ENCODE measurements around the gene TPST2.
A peak's percentile ranks its signal among the peaks of the same experiment; 100 is the strongest.

Gene TPST2

GRCh38 chr22:26610072-26610958 is 20.4 kb upstream of the TPST2 start:
- DNase-seq = no peak

GRCh38 chr22:26609287-26609686 is 19.4 kb upstream of the TPST2 start:
- no peak for DNase-seq

- DNase-seq = no peak
Measured at GRCh38 chr22:26608129-26608528, 18.2 kb upstream of the TPST2 start.

- no peak for DNase-seq
Measured at GRCh38 chr22:26606611-26607010, 16.7 kb upstream of the TPST2 start.

DNA sequence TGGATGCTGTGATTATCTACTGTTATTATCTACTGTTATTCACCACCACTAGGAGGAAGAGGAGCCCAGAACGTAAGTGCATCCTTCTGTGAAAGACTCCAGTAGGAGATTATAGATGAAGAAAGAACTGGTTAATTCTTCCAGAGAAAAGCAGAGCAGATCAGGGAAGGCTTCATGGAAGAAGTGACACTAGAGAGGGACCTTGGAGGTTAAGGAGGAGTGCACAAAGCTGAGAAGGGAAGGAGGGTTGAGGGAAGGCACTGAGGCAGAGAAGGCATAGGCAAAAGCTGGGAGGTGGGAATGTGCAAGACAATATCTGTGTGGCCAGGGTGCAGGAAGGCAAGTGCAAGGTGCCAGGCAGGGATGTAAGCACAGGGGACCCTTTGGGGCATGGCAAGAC is 14.4 kb upstream of the TPST2 start:
- DNase-seq = no peak

GRCh38 chr22:26602127-26602526 is 12.2 kb upstream of the TPST2 start:
- no peak for DNase-seq

DNA sequence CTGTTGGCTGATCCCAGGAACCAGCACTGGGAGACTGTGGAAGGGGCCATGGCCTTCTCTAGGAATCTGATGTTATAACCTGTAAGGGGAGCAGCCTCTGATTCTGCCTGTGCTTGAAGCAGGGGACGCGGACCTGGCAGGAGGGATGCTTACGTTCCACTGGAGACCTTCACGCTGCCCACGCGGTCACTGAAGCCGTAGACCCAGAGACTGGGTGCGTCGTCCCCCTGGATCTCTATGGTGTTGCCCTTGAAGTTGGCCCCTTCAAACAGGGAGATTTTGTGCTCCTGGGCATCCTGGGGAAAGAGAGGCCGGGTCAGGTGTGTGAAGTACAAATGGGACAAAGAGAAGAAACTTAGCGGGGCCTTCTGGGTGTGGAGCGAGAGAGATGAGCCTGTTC is 11.8 kb upstream of the TPST2 start:
- no peak for DNase-seq

DNA sequence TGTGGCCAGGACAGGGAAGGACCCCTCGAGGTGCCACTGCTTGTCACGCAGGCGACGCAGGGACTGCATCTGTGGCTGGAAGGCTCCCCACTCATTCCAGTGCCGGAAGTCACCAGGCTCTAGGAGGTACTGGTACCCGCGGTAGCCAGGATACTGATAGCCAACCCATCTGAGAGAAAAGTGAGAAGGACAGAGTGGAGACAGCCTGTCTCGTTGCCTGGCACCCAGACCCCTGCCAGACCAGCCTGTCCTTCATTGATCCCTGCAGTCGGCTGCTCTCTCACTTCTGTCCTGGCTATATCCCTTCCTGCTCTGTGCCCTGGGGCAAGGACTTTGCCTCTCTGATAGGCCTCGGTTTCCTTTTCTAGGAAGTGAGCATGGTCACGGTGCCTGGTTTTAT is 9.6 kb upstream of the TPST2 start:
- DNase-seq = no peak

DNA sequence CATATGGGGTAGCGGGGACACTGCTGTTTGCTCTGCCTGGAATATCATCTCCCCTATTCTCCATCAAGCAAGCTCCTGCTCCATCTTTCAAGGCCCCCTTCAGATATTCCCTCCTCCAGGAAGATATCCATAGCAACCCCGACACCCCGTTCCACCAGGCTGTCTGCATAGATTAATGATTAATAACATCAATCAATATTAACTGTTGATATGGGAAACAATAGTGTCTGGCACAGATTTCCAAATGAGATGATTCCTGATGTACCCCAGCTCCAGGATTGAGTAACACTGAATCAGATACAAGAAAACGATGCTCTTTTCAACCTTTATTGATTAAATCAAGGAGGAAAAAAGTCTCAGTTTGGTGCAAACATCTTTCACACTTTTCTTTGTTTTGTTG is 7.5 kb upstream of the TPST2 start:
- no peak for DNase-seq

DNA sequence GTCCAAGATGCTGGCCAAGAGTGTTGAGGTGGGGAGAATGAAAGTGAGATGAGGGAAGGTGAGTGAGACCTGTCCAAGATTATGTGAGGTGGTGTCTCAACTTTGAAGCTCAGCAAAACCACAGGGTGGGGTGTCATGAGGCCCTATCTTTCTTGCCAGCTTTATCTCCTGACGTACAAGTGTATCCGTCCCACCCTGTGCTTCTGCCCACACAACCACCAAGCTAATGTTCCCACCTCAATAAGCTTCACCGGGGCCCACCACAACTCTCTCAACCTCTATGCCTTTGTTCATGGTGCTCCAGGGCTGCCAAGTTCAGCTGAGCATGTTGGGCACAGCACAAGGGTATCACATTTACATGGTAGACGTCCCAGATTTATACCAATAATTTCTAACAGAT is 7.1 kb upstream of the TPST2 start:
- DNase-seq = no peak

GRCh38 chr22:26593763-26594162 is 3.8 kb upstream of the TPST2 start:
- DNase-seq = no peak

- DNase-seq = no peak
Measured at GRCh38 chr22:26592421-26592891, 2.5 kb upstream of the TPST2 start.

- no peak for DNase-seq
Measured at GRCh38 chr22:26589367-26589844, 526 bp downstream of the TPST2 start.

- DNase-seq = no peak
Measured at GRCh38 chr22:26588729-26589366, 1.1 kb downstream of the TPST2 start.

DNA sequence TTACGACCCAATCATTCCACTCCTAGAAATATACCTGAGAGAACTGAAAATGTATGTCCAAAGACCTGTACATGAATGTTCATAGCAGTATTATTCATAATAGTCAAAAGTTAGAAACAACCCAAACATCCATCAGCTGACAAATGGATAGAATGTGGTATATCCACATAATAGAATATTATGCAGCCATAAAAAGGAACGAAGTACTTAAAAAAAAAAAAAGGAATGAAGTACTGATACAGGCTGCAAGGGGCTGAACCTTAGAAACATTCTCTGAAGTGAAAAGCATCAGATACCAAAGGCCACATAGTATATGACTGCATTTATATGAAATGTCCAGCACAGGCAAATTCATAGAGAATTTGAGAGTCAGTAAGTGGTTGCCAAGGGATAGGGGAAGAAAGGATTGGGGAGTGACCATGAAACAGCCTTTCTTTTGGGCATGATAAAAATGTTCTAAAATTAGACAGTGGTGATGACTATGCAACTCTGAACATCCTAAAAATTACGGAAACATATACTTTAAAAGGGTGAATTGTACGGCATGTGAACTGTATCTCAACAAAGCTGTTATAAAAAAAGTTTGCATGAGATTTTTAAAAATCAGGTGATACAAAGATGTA is 1.8 kb downstream of the TPST2 start:
- peak in 1 of 2 donors; percentile 78 for DNase-seq

DNA sequence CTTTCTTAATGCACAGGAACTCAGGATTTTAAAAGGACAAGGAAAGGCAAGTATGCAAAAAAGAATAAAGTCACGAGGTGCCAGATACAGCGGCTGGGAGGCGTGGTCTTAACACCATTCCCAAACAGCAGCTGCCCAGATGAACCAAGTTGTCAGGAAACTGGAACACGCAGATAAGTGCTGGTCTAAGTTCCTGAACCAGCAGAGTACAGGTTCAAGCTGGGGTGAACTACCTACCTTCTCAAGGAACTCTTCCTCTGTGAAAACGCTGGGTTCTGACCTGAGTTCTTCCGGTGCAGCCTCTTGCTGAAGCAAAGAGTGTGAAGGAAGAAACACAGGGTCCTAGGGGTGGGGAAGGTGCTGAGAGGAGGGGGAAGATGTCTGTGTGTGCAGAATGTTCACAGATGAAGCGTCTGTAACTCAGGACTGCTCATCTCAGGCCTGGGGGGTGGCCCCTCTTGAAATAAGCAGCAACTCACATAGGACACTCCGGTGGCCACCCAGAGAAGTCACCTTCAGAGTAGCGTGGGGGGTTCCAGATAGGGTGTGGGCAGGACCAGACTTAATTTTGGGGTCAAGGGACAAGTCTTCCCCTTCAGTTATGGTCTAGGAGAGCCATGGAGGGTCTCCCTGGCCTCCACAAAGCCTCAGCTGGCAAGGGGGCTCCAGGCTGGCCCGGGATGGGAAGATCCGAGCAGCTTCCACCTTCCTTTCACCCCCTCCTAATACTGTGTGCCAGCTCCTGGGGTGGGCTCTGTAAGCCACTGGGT is 3.2 kb downstream of the TPST2 start:
- DNase-seq = no peak

GRCh38 chr22:26585104-26585790 is 4.7 kb downstream of the TPST2 start:
- DNase-seq = no peak

GRCh38 chr22:26584010-26584409 is 5.9 kb downstream of the TPST2 start:
- DNase-seq = no peak

- DNase-seq = no peak
Measured at GRCh38 chr22:26581633-26582168, 8.2 kb downstream of the TPST2 start.

- no peak for DNase-seq
Measured at GRCh38 chr22:26581026-26581425, 8.9 kb downstream of the TPST2 start.

DNA sequence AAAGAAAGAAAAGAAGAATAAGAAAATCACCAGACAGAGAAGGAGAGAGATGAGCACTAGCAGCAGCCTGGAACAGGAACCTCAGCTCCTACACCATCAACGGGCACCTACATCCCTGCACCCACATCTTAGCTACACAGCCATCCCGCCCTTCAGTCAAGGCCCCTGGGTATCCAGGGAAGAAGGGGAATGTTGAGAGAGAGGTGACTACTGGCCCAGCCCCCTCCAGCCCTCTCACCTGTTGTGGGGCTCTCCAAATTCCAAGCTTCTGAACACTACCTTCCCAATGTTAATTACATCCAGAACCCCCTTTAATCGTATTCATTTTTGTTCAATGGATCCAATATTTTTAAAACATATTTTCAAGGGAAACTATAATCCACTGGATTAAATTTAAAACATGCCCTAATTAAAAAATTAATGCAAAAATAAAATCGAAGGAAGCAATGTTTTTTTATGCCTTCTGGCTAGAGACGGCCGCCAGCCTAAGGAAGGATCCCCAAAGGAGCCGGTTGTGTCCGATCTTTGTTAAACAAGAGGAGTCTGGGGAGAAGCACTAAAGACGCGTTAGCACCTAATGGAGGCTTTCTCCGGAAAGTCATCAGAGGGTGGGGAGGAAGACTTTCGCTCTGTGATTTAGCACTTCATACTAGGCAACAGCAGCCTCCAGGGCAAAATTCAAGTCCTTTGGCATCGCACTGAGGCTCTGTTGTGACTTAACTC is 9.5 kb downstream of the TPST2 start:
- DNase-seq = no peak
